Thoracic aorta (tissue), 2 donors: Measurements from ENCODE around the gene PDZRN3. TPM values are rescaled to one million over a fixed set of nuclear protein-coding genes. Genes with fewer than 3 reads are reported as not detected.

ENCODE experiments used
- ATAC-seq: fragments of 150-250 bp; one replicate; pipeline ENCODE4 v1.8.0; 2017; ENCODE audit warnings: low read depth; ENCODE audit not compliant: insufficient number of reproducible peaks, low FRiP score
- DNase-seq: peaks from one replicate; pipeline ENCODE4 v3.0.0-alpha.2; 2020; ENCODE audit warnings: low spot score
- H3K27ac ChIP-seq, 2 donors: fragments of 200-600 bp; sonication (generic); 1 replicate in 1 of 2; 2 replicates in 1 of 2; pipeline ENCODE4 v1.5.1; 2016; ENCODE audit warnings: mild to moderate bottlenecking in 2 of 2, moderate library complexity in 2 of 2
- H3K27me3 ChIP-seq: fragments of 200-600 bp; sonication (generic); replicated peaks from 2 replicates; pipeline ENCODE4 v1.6.0; 2016; ENCODE audit warnings: mild to moderate bottlenecking; ENCODE audit not compliant: insufficient read depth
- H3K36me3 ChIP-seq: fragments of 200-600 bp; sonication (generic); one replicate; pipeline ENCODE4 v1.5.1; 2016
- H3K4me1 ChIP-seq, 2 donors: fragments of 200-600 bp; sonication (generic); 1 replicate in 1 of 2; 2 replicates in 1 of 2; pipeline versions ENCODE4 v1.5.1 to v1.6.0; 2016; ENCODE audit warnings: low read depth in 2 of 2, mild to moderate bottlenecking in 1 of 2; ENCODE audit not compliant: control insufficient read depth in 1 of 2
- H3K4me3 ChIP-seq: fragments of 200-600 bp; sonication (generic); 2 replicates; pipeline ENCODE4 v1.5.1; 2016; ENCODE audit warnings: mild to moderate bottlenecking
- H3K9me3 ChIP-seq: fragments of 200-600 bp; sonication (generic); 2 replicates; pipeline ENCODE4 v1.5.1; 2016
- total RNA-seq, 2 donors: library from RNA; depleted of rRNA; stranded (reverse); fragments of >200 nt; gene quantifications; one replicate each; pipeline versions ENCODE4 v1.1.0 to v1.2.3, GENCODE V29; 2016
- TF ChIP-seq, protein P1 (sequence below): fragments of 200-600 bp; sonication (generic); IDR thresholded peaks from one replicate; pipeline ENCODE4 v1.5.1; 2019; ENCODE audit warnings: antibody characterized with exemption

The PDZRN3 gene
- total RNA-seq, 2 donors from 2014 or later, result 140 to 166 TPM

DNA sequence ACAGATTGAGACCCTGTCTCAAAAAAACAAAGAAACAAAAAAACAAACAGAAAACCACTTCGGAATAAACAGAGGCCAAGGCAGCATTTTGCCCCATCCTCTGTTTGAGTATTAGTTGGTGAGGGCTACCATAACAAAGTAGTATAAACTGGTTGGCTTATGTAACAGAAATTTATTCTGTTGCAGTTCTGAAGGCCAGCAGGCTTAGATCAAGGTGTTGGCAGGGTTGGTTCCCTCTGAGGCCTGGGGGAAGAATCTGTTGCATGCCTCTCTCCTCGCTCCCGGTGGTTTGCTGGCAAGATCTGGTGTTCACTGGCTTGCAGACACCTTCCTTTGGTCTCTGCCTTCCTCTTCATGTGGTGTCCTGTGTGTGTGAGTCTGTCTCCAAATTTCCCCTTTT is 261.6 kb downstream of the PDZRN3 start:
- DNase-seq (no peak), ATAC-seq (no peak)
- no peaks in the 10 kb centered on the region for H3K27me3 ChIP-seq
- no peak overlapping the region for H3K27ac ChIP-seq
- no peak overlapping the region for H3K4me3 ChIP-seq
- TF ChIP-seq, protein P1, sequence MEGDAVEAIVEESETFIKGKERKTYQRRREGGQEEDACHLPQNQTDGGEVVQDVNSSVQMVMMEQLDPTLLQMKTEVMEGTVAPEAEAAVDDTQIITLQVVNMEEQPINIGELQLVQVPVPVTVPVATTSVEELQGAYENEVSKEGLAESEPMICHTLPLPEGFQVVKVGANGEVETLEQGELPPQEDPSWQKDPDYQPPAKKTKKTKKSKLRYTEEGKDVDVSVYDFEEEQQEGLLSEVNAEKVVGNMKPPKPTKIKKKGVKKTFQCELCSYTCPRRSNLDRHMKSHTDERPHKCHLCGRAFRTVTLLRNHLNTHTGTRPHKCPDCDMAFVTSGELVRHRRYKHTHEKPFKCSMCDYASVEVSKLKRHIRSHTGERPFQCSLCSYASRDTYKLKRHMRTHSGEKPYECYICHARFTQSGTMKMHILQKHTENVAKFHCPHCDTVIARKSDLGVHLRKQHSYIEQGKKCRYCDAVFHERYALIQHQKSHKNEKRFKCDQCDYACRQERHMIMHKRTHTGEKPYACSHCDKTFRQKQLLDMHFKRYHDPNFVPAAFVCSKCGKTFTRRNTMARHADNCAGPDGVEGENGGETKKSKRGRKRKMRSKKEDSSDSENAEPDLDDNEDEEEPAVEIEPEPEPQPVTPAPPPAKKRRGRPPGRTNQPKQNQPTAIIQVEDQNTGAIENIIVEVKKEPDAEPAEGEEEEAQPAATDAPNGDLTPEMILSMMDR, result no peak
- H3K4me1 ChIP-seq, result peaks cover 0 to 6% of the 10 kb centered on the region in 2 donors
- no peaks in the 10 kb centered on the region for H3K9me3 ChIP-seq
- H3K36me3 ChIP-seq, result no peaks in the 10 kb centered on the region

DNA sequence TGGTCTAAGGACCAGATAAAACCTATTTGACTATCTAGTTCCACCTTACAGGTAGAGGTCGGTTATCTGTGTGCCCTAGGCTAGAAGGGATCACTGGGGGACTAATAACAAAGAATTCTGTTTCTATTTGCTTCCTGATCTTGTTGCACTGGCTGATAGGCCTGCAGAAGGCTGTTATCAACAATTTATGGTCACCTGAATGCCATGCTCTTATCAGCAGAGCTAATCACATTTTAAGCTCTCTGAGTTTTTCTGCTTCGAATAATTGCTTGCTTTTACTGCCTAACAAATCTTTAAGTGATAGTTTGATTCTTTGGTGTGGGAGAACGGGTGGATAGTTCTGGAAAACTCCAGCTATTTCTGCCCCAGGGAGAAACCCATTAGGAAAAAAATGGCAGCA is 263.1 kb downstream of the PDZRN3 start:
- H3K4me1 ChIP-seq, result peaks cover 0 to 6% of the 10 kb centered on the region in 2 donors
- DNase-seq, result no peak
- H3K36me3 ChIP-seq, result no peaks in the 10 kb centered on the region
- no peak overlapping the region for H3K27ac ChIP-seq
- H3K4me3 ChIP-seq, result no peak overlapping the region
- TF ChIP-seq, protein P1, result no peak
- no peak for ATAC-seq
- H3K27me3 ChIP-seq, result no peaks in the 10 kb centered on the region
- no peaks in the 10 kb centered on the region for H3K9me3 ChIP-seq

DNA sequence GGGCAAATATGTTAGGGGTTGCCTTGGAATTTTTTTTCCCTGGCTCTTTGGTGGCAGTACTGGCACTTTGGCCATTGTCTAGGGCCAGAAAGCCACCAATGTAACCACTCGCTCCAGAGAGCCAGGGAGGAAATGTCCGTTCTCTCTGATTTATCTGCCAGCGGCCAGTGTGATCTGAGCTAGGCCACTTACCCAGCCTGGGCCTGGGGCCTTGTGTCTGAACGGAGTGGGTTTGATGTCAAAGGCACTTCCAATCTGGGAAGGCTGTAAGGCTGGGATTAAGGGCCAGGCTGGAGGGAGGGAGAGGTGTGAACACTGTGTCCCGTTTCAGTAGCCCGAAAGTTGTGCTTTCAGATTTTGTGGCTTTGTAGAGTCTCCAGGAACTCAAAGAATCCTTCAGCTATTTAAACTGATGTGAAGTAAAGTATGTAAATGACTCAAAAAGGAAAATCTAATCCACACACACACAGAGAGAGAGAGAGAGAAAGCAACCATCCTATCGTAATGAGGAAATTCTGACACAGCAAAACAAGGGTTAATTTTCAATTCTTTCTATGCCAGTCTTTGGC is 271.0 kb downstream of the PDZRN3 start:
- Histone ChIP-seq H3K27me3 (no peaks in the 10 kb centered on the region), H3K4me3 (no peak overlapping the region), H3K9me3 (no peaks in the 10 kb centered on the region), H3K36me3 (no peaks in the 10 kb centered on the region), H3K4me1 (peaks cover 0 to 9% of the 10 kb centered on the region in 2 donors), H3K27ac (no peak overlapping the region)
- TF ChIP-seq, protein P1, result no peak
- ATAC-seq (no peak), DNase-seq (no peak)

DNA sequence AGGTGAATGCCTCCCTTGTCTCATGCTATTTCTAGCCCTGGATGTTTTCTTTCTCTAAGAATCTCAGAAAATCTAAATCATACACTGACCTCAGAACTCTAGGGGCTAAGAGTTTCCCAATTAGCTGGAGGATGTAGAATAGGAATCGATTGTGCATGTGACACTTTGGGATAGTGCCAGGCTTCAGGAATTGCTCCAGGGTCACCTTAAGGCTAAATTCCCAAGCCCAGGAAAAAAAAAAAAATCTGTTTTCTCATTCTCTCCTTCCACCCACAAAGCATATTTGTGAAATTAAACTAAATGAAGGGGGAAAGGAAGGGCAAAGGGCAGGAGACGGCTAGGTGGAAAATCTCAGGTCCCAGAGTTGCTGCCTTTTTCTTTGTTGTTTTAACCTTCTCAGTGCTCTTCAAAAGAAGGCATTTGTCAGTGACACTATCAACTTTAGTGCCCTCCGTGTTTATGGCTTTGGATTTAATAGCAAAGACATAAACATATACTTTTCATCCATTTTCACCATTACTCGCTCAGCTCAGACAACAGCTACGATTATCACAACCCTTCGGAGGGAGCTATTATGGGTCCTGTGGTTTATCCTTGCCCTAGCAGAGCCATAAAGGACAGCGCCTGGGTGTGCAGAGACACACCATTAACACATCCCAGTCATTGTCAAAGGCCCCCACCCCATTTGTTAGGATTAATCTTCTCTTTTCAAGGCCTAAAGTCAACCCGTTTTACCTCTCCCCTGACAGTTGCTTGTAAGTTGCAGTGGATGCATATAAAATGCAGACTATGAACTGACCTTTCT is 271.7 kb downstream of the PDZRN3 start:
- DNase-seq (no peak), ATAC-seq (no peak)
- Histone ChIP-seq H3K4me3 (no peak overlapping the region), H3K4me1 (peaks cover 0 to 9% of the 10 kb centered on the region in 2 donors), H3K36me3 (no peaks in the 10 kb centered on the region), H3K27me3 (no peaks in the 10 kb centered on the region), H3K9me3 (no peaks in the 10 kb centered on the region), H3K27ac (no peak overlapping the region)
- TF ChIP-seq, protein P1, result no peak

DNA sequence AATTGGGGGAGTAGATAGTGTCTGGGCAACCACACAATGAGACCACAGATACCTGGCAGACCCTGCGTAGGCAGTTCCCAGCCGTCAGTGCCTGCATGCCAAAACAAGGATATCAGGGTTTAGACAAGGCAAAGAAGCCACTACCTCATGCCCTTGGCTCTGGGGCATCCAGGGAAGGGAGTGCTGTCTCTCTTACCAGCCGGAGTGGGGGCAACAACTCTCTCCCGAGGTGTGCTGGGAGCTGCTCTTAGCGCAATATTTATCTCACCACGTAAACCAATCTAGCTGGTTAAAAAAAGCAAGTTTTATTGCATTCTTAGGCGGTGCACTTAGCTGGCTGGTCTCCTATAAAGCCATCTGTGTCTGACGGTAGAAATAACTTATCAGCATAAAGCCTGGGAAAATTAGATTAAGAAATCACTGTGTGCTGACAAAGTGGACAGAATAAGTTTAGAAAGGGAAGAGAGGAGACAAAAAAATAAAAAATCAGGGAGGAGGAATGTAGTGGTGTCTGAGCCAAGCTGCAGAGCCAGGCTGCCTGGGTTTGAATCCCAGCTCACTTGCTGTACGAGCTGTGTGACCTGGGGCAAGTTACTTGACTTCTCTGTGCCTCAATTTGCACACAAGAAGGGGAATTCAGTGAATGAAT is 273.2 kb downstream of the PDZRN3 start:
- DNase-seq, result no peak
- H3K27ac ChIP-seq, result no peak overlapping the region

More for the DNA sequence above, 273.2 kb downstream of the PDZRN3 start:
- Histone ChIP-seq H3K4me3 (no peak overlapping the region), H3K27me3 (no peaks in the 10 kb centered on the region), H3K36me3 (no peaks in the 10 kb centered on the region), H3K4me1 (peaks cover 0 to 9% of the 10 kb centered on the region in 2 donors), H3K9me3 (no peaks in the 10 kb centered on the region)
- TF ChIP-seq, protein P1, result no peak
- ATAC-seq, result no peak
